CD4-positive, alpha-beta memory T cell (primary cell): ENCODE measurements around the gene UFC1. TPM values are rescaled to one million over a fixed set of nuclear protein-coding genes. Genes with fewer than 3 reads are reported as not detected.

Experiments used
- CTCF ChIA-PET: fragments of 350-600 bp; sonication (Branson Sonifier 250); formaldehyde crosslinking; loops from one replicate; lab custom pipeline; 2021; ENCODE audit warnings: inconsistent platforms; ENCODE audit not compliant: partially characterized antibody; lab: Charles Lee
- POLR2A ChIA-PET: fragments of 350-600 bp; sonication (Branson Sonifier 250); formaldehyde crosslinking; loops from one replicate; lab custom pipeline; 2021; ENCODE audit not compliant: partially characterized antibody; lab: Charles Lee
- DNase-seq, 5 donors: peaks; one replicate each; pipeline versions ENCODE4 v3.0.0 to v3.0.0-alpha.2; 2020 to 2022; ENCODE audit warnings: mixed read lengths in 1 of 5
- H3K27ac ChIP-seq: one replicate; pipeline ENCODE4 v1.7.0; 2013; ENCODE audit warnings: low read depth, low read length
- H3K27me3 ChIP-seq: 2 replicates; pipeline ENCODE4 v1.7.0; 2013; ENCODE audit warnings: mild to moderate bottlenecking, low read length, moderate library complexity; ENCODE audit not compliant: insufficient read depth
- H3K36me3 ChIP-seq: 2 replicates; pipeline ENCODE4 v1.7.0; 2013; ENCODE audit warnings: mild to moderate bottlenecking, low read length, moderate library complexity; ENCODE audit not compliant: insufficient read depth
- H3K4me1 ChIP-seq: 2 replicates; pipeline ENCODE4 v1.7.0; 2013; ENCODE audit warnings: mild to moderate bottlenecking, low read length, moderate library complexity; ENCODE audit not compliant: insufficient read depth
- H3K4me3 ChIP-seq, 2 donors: one replicate each; pipeline ENCODE4 v1.7.0; 2013; ENCODE audit warnings: low read length in 2 of 2, mild to moderate bottlenecking in 1 of 2
- H3K9me3 ChIP-seq, 2 donors: one replicate each; pipeline ENCODE4 v1.7.0; 2013; ENCODE audit warnings: low read length in 2 of 2, control low read depth in 1 of 2; ENCODE audit not compliant: control insufficient read depth in 1 of 2
- H3K27ac Mint-ChIP-seq, 7 donors: one replicate each; pipeline ENCODE4 v1.8.0; 2020 to 2021; ENCODE audit warnings: mixed read lengths in 7 of 7, mild to moderate bottlenecking in 6 of 7, inconsistent platforms in 3 of 7, moderate library complexity in 3 of 7
- H3K27me3 Mint-ChIP-seq, 2 donors: one replicate each; pipeline ENCODE4 v1.8.0; 2020 to 2021; ENCODE audit warnings: mixed read lengths in 2 of 2
- H3K36me3 Mint-ChIP-seq, 2 donors: one replicate each; pipeline ENCODE4 v1.8.0; 2020 to 2021; ENCODE audit warnings: mixed read lengths in 2 of 2, inconsistent platforms in 1 of 2, mild to moderate bottlenecking in 1 of 2
- H3K4me1 Mint-ChIP-seq, 4 donors: one replicate each; pipeline ENCODE4 v1.8.0; 2020 to 2021; ENCODE audit warnings: mixed read lengths in 4 of 4, mild to moderate bottlenecking in 1 of 4
- H3K4me3 Mint-ChIP-seq, 8 donors: one replicate each; pipeline ENCODE4 v1.8.0; 2020 to 2021; ENCODE audit warnings: mixed read lengths in 8 of 8, mild to moderate bottlenecking in 7 of 8, moderate library complexity in 6 of 8, inconsistent platforms in 3 of 8
- H3K9me3 Mint-ChIP-seq, 8 donors: one replicate each; pipeline ENCODE4 v1.8.0; 2020 to 2021; ENCODE audit warnings: mixed read lengths in 8 of 8, mild to moderate bottlenecking in 5 of 8, inconsistent platforms in 3 of 8, moderate library complexity in 1 of 8
- intact Hi-C: fragments of 100-400 bp; cut with micrococcal nuclease; formaldehyde crosslinking; loops from one replicate; pipeline ENCODE4 v1.15.1; 2023
- polyA plus RNA-seq, 2 donors: library from polyadenylated mRNA; unstranded; fragments of 300-500 nt; fragmentation: Illumina TruSeq; gene quantifications; one replicate each; pipeline ENCODE4 v1.2.3, GENCODE V29; 2021
- total RNA-seq, 2 experiments: library from RNA; stranded (reverse); gene quantifications; one replicate each; pipeline ENCODE4 v1.2.3, GENCODE V29; 2021

UFC1 gene
- total and polyA plus RNA-seq, 4 experiments from 2014 or later: 87.2 to 176 (median 117) TPM

DNA sequence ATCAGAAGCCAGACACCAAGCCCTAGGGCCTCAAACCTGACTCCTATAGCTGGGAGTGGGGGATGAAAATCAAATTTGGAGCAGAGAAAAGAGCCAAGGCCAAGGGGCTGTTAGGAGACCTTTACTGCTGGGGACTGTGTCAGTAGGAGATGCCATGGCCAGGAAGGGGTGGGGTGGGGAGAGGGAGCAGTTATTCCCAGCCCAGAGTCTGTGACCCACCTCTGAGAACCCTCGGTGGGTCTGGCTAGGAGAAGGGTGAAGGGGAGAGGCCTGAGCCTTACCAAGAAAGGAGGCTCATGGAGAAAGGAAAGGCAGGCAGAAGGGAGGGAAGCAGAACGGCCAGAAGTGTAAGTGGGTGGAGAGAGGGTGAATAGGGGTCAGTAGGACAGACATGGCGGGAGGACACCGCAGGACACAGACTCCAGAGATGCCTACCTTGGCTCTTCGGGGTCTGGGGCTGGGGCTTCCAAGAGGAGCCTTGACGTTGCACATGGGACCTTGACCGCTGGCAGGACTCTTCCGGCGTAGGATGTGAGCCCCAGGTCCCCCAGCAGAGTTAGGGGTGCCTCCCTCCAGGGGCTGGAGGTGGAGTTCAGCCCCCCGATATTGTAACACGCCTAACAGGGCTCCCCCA, 43.9 kb downstream of the UFC1 start:
- Histone ChIP-seq H3K4me3 (no peak overlapping the region), H3K9me3 (no peaks in the 10 kb centered on the region), H3K4me1 (peaks cover 35% of the 10 kb centered on the region), H3K36me3 (no peaks in the 10 kb centered on the region), H3K27me3 (no peaks in the 10 kb centered on the region), H3K27ac (no peak overlapping the region)
- CTCF ChIA-PET: interaction anchor here (1.8 to 8.7 kb wide), 2 partner anchors 27 to 94 kb away, joined by 4 to 131 read pairs; partner anchors contain the start of genes APOA2 and TOMM40L
- Mint-ChIP-seq H3K4me1 (peaks cover 19 to 46% (median 33%) of the 10 kb centered on the region in 4 donors), H3K9me3 (no peaks in the 10 kb centered on the region), H3K4me3 (no peak overlapping the region), H3K27ac (peak overlapping the region in 1 of 7 donors; percentile 60), H3K27me3 (peaks cover 0 to 1% of the 10 kb centered on the region in 2 donors), H3K36me3 (peaks cover 0 to 7% of the 10 kb centered on the region in 2 donors)
- intact Hi-C loops: no loop called here
- no peak for DNase-seq
- POLR2A ChIA-PET: interaction anchor here (0.8 kb wide), 1 partner anchor 16 kb away, joined by 3 read pairs; no protein-coding TSS in a partner anchor

DNA sequence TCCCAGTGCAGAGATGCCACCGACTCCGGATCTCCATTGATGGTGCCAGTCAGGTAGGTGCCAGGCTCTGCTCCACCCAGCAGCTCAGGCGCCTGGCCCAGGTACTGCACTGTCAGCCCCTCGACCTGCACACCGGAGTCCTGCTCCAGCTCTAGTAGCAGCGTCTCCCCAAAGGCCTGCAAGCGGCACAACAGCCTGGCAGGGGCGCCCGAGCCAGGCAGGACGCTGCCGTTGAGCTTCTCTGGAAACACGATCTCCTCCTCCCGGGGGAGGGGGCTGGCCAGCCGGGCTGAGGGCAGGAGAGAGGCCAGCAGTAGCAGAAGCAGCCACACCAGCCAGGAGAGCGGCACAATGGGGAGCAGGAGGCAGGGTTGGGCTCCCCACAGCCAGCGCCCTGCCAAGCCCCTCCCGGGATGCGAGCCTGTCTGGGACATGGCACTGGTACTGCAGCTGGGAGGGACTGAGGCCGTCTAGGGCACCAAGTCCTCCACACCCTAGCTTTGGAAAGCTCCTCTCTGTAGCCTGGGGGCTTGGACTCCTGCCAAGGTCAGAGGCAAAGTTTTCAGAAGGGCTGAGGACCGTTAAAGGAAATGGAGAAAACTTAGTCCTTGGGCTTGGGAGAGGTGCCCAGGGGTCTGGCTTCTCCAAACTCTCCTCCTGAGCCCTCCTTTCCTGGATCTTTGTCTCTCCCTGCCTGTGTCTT, 44.6 kb downstream of the UFC1 start:
- ChIA-PET CTCF (interaction anchor here (1.0 to 8.7 kb wide), 4 partner anchors 21 to 93 kb away, joined by 3 to 131 read pairs (median 6); partner anchors contain the start of genes APOA2 and TOMM40L), POLR2A (interaction anchor here (0.5 to 5.8 kb wide), 4 partner anchors 9 to 483 kb away, joined by 3 to 134 read pairs (median 6); no protein-coding TSS in a partner anchor)
- Histone ChIP-seq H3K36me3 (no peaks in the 10 kb centered on the region), H3K4me1 (peaks cover 36% of the 10 kb centered on the region), H3K27me3 (no peaks in the 10 kb centered on the region), H3K4me3 (no peak overlapping the region), H3K9me3 (no peaks in the 10 kb centered on the region), H3K27ac (no peak overlapping the region)
- peaks cover 20 to 48% (median 31%) of the 10 kb centered on the region in 4 donors for H3K4me1 Mint-ChIP-seq
- peaks cover 0 to 9% of the 10 kb centered on the region in 2 donors for H3K36me3 Mint-ChIP-seq
- no peak for DNase-seq
- intact Hi-C loops: no loop called here
- H3K27me3 Mint-ChIP-seq: peaks cover 0 to 1% of the 10 kb centered on the region in 2 donors
- H3K27ac Mint-ChIP-seq: peak overlapping the region in 4 of 7 donors; percentile 25 to 94 (median 46)
- H3K9me3 Mint-ChIP-seq: no peaks in the 10 kb centered on the region
- no peak overlapping the region for H3K4me3 Mint-ChIP-seq

DNA sequence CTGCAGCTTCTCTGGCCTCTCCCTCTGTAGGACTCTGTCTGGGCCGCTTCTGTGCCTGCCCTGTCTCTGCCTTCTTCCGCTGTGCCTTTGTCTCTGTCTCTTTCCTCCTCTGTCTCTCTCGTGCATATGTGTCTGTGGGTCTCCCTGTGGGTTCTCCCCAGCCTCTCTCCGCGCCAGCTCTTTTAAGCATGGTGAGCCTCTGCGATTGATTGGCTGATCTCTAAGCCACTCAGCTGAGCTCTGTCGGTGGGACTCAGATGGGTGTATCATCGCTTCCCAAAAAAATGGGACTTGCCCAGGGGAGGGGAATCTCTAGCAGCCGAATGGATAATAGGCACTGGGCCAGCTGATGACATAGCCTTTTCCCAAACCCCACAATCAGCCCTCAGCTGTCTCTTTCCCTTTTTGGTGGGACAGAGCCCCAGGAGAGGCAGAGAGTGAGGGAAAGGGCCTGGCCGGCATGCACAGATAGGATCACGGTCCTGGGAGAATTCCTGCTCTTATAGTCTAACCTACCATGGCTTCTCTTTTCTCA, 45.2 kb downstream of the UFC1 start, which contains the start of gene ADAMTS4:
Gene ADAMTS4, minus strand, starts transcription at position 158 of the 535 bp plus-strand sequence. CDS start 427 bp downstream, outside the sequence.
- intact Hi-C loops: no loop called here
- no peak within 1 kb of the TSS for H3K27ac ChIP-seq
- peaks cover 0 to 1% of the 10 kb centered on the region in 2 donors for H3K27me3 Mint-ChIP-seq
- no peak for DNase-seq
- POLR2A ChIA-PET: interaction anchor here (0.7 to 5.8 kb wide), 4 partner anchors 10 to 26 kb away, joined by 3 to 134 read pairs (median 6); partner anchors contain the start of gene TOMM40L
- H3K36me3 ChIP-seq: no peaks in the 10 kb centered on the region
- peaks cover under 1 to 14% of the 10 kb centered on the region in 2 donors for H3K36me3 Mint-ChIP-seq
- H3K4me1 Mint-ChIP-seq: peaks cover 23 to 54% (median 36%) of the 10 kb centered on the region in 4 donors
- no peaks in the 10 kb centered on the region for H3K27me3 ChIP-seq
- CTCF ChIA-PET: interaction anchor here (1.0 to 1.8 kb wide), 4 partner anchors 21 to 183 kb away, joined by 3 to 7 read pairs (median 4); partner anchors contain the start of gene TOMM40L
- H3K4me3 Mint-ChIP-seq: peak within 1 kb of the TSS in 4 of 8 donors; percentile 3 to 49 (median 41)
- H3K9me3 ChIP-seq: no peaks in the 10 kb centered on the region
- H3K4me3 ChIP-seq: no peak within 1 kb of the TSS
- H3K4me1 ChIP-seq: peaks cover 42% of the 10 kb centered on the region
- H3K9me3 Mint-ChIP-seq: no peaks in the 10 kb centered on the region
- H3K27ac Mint-ChIP-seq: peak within 1 kb of the TSS; percentile 25 to 99 (median 75)

DNA sequence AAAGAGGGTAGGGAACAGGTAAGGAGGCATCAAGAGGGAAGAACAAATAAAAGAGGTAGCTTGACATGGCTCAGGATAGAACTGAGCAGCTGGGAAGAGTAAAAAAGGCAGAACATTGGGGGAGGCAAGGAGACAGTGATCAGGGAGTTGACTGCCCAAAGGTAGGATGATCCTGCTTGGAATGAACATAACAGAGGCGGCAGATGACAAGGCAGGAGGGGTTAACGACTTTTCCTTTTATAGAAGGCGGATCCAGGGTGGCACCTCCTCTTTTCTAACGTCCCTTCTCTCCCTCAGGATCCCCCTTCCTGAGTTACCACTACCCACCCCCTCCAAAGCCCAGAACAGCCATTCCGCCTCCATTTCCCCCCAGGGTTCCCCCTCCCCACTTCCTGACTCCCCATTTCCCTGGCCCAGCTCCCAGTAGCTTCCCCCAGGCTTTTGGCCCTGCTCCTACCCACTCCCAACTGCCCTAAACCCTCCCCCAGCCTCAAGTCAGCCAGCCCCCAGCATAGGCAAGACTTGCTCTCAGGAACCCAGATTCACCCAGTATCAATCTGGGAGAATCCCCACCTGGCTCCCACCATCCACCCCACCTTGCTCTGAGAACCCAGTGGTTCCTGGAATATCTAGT, 45.8 kb downstream of the UFC1 start:
- peaks cover 28 to 58% (median 42%) of the 10 kb centered on the region in 4 donors for H3K4me1 Mint-ChIP-seq
- peaks cover 3% of the 10 kb centered on the region for H3K36me3 ChIP-seq
- DNase-seq: no peak
- peak overlapping the region in 5 of 8 donors; percentile 43 to 98 (median 52) for H3K4me3 Mint-ChIP-seq
- H3K9me3 ChIP-seq: no peaks in the 10 kb centered on the region
- no peak overlapping the region for H3K27ac ChIP-seq
- H3K9me3 Mint-ChIP-seq: no peaks in the 10 kb centered on the region
- POLR2A ChIA-PET: interaction anchor here (0.7 to 5.8 kb wide), 3 partner anchors 10 to 26 kb away, joined by 3 to 134 read pairs (median 9); partner anchors contain the start of gene TOMM40L
- no peaks in the 10 kb centered on the region for H3K27me3 ChIP-seq
- peaks cover 0 to 1% of the 10 kb centered on the region in 2 donors for H3K27me3 Mint-ChIP-seq
- H3K4me3 ChIP-seq: no peak overlapping the region
- CTCF ChIA-PET: interaction anchor here (1.1 to 1.8 kb wide), 3 partner anchors 26 to 183 kb away, joined by 4 to 7 read pairs (median 4); partner anchors contain the start of gene TOMM40L
- intact Hi-C loops: no loop called here
- peaks cover 7 to 21% of the 10 kb centered on the region in 2 donors for H3K36me3 Mint-ChIP-seq
- peaks cover 48% of the 10 kb centered on the region for H3K4me1 ChIP-seq
- peak overlapping the region; percentile 75 to 99 (median 99) for H3K27ac Mint-ChIP-seq

DNA sequence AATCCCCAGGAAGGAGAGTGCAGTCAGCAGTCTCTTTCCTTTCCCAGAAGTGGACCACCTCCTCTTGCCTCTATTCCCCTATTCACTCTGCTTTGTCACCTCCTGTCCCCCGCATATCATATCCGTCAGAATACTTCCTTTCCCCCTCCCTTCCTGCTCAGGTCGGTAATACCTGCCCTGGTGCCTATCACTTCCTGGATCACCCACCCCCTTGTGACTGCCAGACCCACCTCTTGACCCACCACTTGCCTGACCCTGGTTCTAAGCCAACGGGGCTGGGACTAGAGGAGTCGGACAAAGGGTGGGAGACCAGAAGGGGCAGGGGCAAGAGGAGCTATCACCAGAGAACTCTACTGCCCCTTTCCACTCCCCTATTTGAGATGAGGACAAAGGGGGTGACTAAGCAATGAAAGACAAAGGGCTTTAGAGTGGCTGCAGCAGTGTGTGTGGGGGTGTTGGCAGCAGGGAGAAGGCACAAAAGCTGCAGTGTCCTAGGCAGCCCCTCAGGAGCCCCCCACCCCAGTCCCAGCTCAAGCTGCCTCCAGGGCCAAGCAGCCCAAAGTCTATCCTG, 46.7 kb downstream of the UFC1 start:
- Histone ChIP-seq H3K4me3 (no peak overlapping the region), H3K9me3 (no peaks in the 10 kb centered on the region), H3K27me3 (no peaks in the 10 kb centered on the region), H3K36me3 (peaks cover 7% of the 10 kb centered on the region), H3K27ac (peak overlapping the region; percentile 46), H3K4me1 (peaks cover 55% of the 10 kb centered on the region)
- peaks cover 28 to 56% (median 44%) of the 10 kb centered on the region in 4 donors for H3K4me1 Mint-ChIP-seq
- H3K27me3 Mint-ChIP-seq: peaks cover 0 to 1% of the 10 kb centered on the region in 2 donors
- CTCF ChIA-PET: interaction anchor here (1.3 to 7.3 kb wide), 6 partner anchors 8 to 34 kb away, joined by 4 to 103 read pairs (median 49); partner anchors contain the start of genes APOA2, PPOX and TOMM40L
- H3K36me3 Mint-ChIP-seq: peaks cover 12 to 27% of the 10 kb centered on the region in 2 donors
- no peaks in the 10 kb centered on the region for H3K9me3 Mint-ChIP-seq
- POLR2A ChIA-PET: interaction anchor here (0.6 to 5.9 kb wide), 9 partner anchors 11 to 154 kb away, joined by 3 to 134 read pairs (median 34); partner anchors contain the start of genes DEDD, NIT1, PFDN2 and PPOX
- no peak for DNase-seq
- intact Hi-C loops: no loop called here
- peak overlapping the region; percentile 94 to 99 (median 99) for H3K27ac Mint-ChIP-seq
- peak overlapping the region; percentile 14 to 98 (median 50) for H3K4me3 Mint-ChIP-seq
